HFF-Myc (cell line): Measurements from ENCODE around the gene IL1RAPL1.

Source experiments
- DNase-seq: peaks from one replicate; pipeline ENCODE4 v3.0.0-alpha.2; 2011; ENCODE audit warnings: low read depth; ENCODE audit errors: extremely low read depth
- H3K4me3 ChIP-seq: replicated peaks from 2 replicates; pipeline ENCODE4 v1.5.1; 2011; ENCODE audit warnings: low read depth, mild to moderate bottlenecking, control low read depth, low read length
- CTCF ChIP-seq: IDR thresholded peaks from 2 replicates; pipeline ENCODE4 v1.5.1; 2012; ENCODE audit warnings: mild to moderate bottlenecking, low read depth, low read length, control low read depth; ENCODE audit errors: missing control alignments

The IL1RAPL1 gene

GRCh38 chrX:28888416-28888815 is 301.2 kb downstream of the IL1RAPL1 start:
- no peak overlapping the region for H3K4me3 ChIP-seq
- TF ChIP-seq CTCF = no peak
- DNase-seq = no peak

- TF ChIP-seq CTCF = no peak
- no peak overlapping the region for H3K4me3 ChIP-seq
- no peak for DNase-seq
Measured at GRCh38 chrX:28889591-28890090, 302.4 kb downstream of the IL1RAPL1 start.

GRCh38 chrX:28901637-28902036 is 314.4 kb downstream of the IL1RAPL1 start:
- no peak for TF ChIP-seq CTCF
- DNase-seq = no peak
- H3K4me3 ChIP-seq = no peak overlapping the region

GRCh38 chrX:28910487-28910886 is 323.2 kb downstream of the IL1RAPL1 start:
- no peak for TF ChIP-seq CTCF
- H3K4me3 ChIP-seq = no peak overlapping the region
- no peak for DNase-seq

GRCh38 chrX:28920153-28920943 is 333.1 kb downstream of the IL1RAPL1 start:
- no peak overlapping the region for H3K4me3 ChIP-seq
- no peak for TF ChIP-seq CTCF
- DNase-seq = no peak

- H3K4me3 ChIP-seq = no peak overlapping the region
- TF ChIP-seq CTCF = no peak
- DNase-seq = no peak
Measured at GRCh38 chrX:28922106-28922505, 334.9 kb downstream of the IL1RAPL1 start.
